HEK293 (cell line): ENCODE measurements around the gene CHMP5.

ENCODE experiments used
- CTCF ChIA-PET: fragments of 350-600 bp; formaldehyde crosslinking; extraction: SDS; loops from one replicate; lab custom pipeline; 2021; ENCODE audit warnings: antibody characterized with exemption; lab: Yijun Ruan, JAX
- POLR2A ChIA-PET: fragments of 300-600 bp; formaldehyde crosslinking; extraction: SDS; loops from one replicate; lab custom pipeline; 2020; ENCODE audit warnings: antibody characterized with exemption, inconsistent platforms; lab: Yijun Ruan, JAX
- H3K27ac ChIP-seq: fragments of 200-500 bp; sonication (Bioruptor generic); 2 replicates; pipeline ENCODE4 v1.5.1; 2014; ENCODE audit warnings: low read depth, low read length, control low read depth, inconsistent platforms; ENCODE audit errors: extremely low read depth
- H3K36me3 ChIP-seq, 2 experiments: fragments of 200-500 bp in 1 of 2; sonication (Bioruptor generic) in 1 of 2; 1 replicate in 1 of 2; 2 replicates in 1 of 2; pipeline ENCODE4 v1.5.1; 2014 to 2017; ENCODE audit warnings: inconsistent platforms in 2 of 2, low read length in 2 of 2; ENCODE audit not compliant: control insufficient read depth in 2 of 2, insufficient read depth in 1 of 2
- H3K4me1 ChIP-seq: fragments of 200-500 bp; sonication (Bioruptor generic); 2 replicates; pipeline ENCODE4 v1.5.1; 2014; ENCODE audit warnings: mild to moderate bottlenecking, low read length, inconsistent platforms; ENCODE audit not compliant: control insufficient read depth, insufficient read depth
- H3K4me3 ChIP-seq: 2 replicates; pipeline ENCODE4 v1.5.1; 2011; ENCODE audit warnings: low read depth, mild to moderate bottlenecking, control low read depth, low read length, moderate library complexity
- H3K9me3 ChIP-seq: fragments of 200-500 bp; sonication (Bioruptor generic); 2 replicates; pipeline ENCODE4 v1.5.1; 2014; ENCODE audit warnings: low read depth, low read length, inconsistent platforms; ENCODE audit not compliant: control insufficient read depth, insufficient read depth
- BCL11B ChIP-seq: fragments of 450-650 bp; formaldehyde crosslinking; IDR thresholded peaks from 2 replicates; pipeline ENCODE4 v1.5.1; 2016; ENCODE audit warnings: low read depth, missing biosample characterization, missing genetic modification characterization
- CTCF ChIP-seq: fragments of 450-650 bp; formaldehyde crosslinking; IDR thresholded peaks from 2 replicates; pipeline ENCODE4 v1.5.1; 2016; ENCODE audit warnings: missing biosample characterization, missing genetic modification characterization
- GLI2 ChIP-seq: fragments of 450-650 bp; formaldehyde crosslinking; IDR thresholded peaks from 2 replicates; pipeline ENCODE4; 2017; ENCODE audit warnings: missing biosample characterization, missing genetic modification characterization, low read depth, borderline replicate concordance
- KLF16 ChIP-seq: fragments of 450-650 bp; formaldehyde crosslinking; IDR thresholded peaks from 2 replicates; pipeline ENCODE4 v1.5.1; 2017; ENCODE audit warnings: missing biosample characterization, missing genetic modification characterization
- KLF17 ChIP-seq: fragments of 450-650 bp; formaldehyde crosslinking; IDR thresholded peaks from 2 replicates; pipeline ENCODE4 v1.5.1; 2016; ENCODE audit warnings: missing biosample characterization, missing genetic modification characterization
- ZBTB10 ChIP-seq: fragments of 450-650 bp; formaldehyde crosslinking; IDR thresholded peaks from 2 replicates; pipeline ENCODE4 v1.5.1; 2016; ENCODE audit warnings: missing biosample characterization, missing genetic modification characterization
- ZBTB11 ChIP-seq: fragments of 450-650 bp; formaldehyde crosslinking; conservative IDR thresholded peaks from 2 replicates; pipeline ENCODE4 v1.5.1; 2016; ENCODE audit warnings: low read depth, missing biosample characterization, missing genetic modification characterization
- ZBTB20 ChIP-seq: fragments of 450-650 bp; formaldehyde crosslinking; IDR thresholded peaks from 2 replicates; pipeline ENCODE4 v1.5.1; 2016; ENCODE audit warnings: missing biosample characterization, missing genetic modification characterization
- ZBTB21 ChIP-seq: fragments of 450-650 bp; formaldehyde crosslinking; IDR thresholded peaks from 2 replicates; pipeline ENCODE4 v1.5.1; 2017; ENCODE audit warnings: missing biosample characterization, missing genetic modification characterization
- ZBTB26 ChIP-seq: fragments of 450-650 bp; formaldehyde crosslinking; optimal IDR thresholded peaks from 2 replicates; pipeline ENCODE3; 2016; ENCODE audit warnings: missing biosample characterization, mild to moderate bottlenecking, missing genetic modification characterization
- ZBTB49 ChIP-seq: fragments of 450-650 bp; formaldehyde crosslinking; IDR thresholded peaks from 2 replicates; pipeline ENCODE4 v1.5.1; 2016; ENCODE audit warnings: missing biosample characterization, missing genetic modification characterization, low read depth
- ZBTB8A ChIP-seq: fragments of 450-650 bp; formaldehyde crosslinking; IDR thresholded peaks from 2 replicates; pipeline ENCODE4 v1.5.1; 2016; ENCODE audit warnings: missing biosample characterization, missing genetic modification characterization
- ZEB2 ChIP-seq: fragments of 450-650 bp; formaldehyde crosslinking; IDR thresholded peaks from 2 replicates; pipeline ENCODE4 v1.5.1; 2016; ENCODE audit warnings: missing biosample characterization, missing genetic modification characterization
- ZNF114 ChIP-seq: fragments of 450-650 bp; formaldehyde crosslinking; IDR thresholded peaks from 2 replicates; pipeline ENCODE4 v1.5.0; 2017; ENCODE audit warnings: missing biosample characterization, missing genetic modification characterization
- ZNF2 ChIP-seq: fragments of 450-650 bp; formaldehyde crosslinking; IDR thresholded peaks from 2 replicates; pipeline ENCODE4 v1.5.1; 2016; ENCODE audit warnings: missing biosample characterization, missing genetic modification characterization
- ZNF292 ChIP-seq: fragments of 450-650 bp; formaldehyde crosslinking; IDR thresholded peaks from 2 replicates; pipeline ENCODE4 v1.5.1; 2016; ENCODE audit warnings: low read depth, missing biosample characterization, missing genetic modification characterization, borderline replicate concordance
- ZNF302 ChIP-seq: fragments of 450-650 bp; formaldehyde crosslinking; IDR thresholded peaks from 2 replicates; pipeline ENCODE4 v1.5.1; 2016; ENCODE audit warnings: missing biosample characterization, missing genetic modification characterization, low read depth
- ZNF335 ChIP-seq: fragments of 450-650 bp; formaldehyde crosslinking; conservative IDR thresholded peaks from 2 replicates; pipeline ENCODE4 v1.5.1; 2016; ENCODE audit warnings: missing biosample characterization, missing genetic modification characterization
- ZNF530 ChIP-seq: fragments of 450-650 bp; formaldehyde crosslinking; IDR thresholded peaks from 2 replicates; pipeline ENCODE4 v1.5.1; 2016; ENCODE audit warnings: low read depth, missing biosample characterization, missing genetic modification characterization
- ZNF580 ChIP-seq: fragments of 450-650 bp; formaldehyde crosslinking; IDR thresholded peaks from 2 replicates; pipeline ENCODE4 v1.5.1; 2016; ENCODE audit warnings: missing biosample characterization, missing genetic modification characterization
- ZNF600 ChIP-seq: fragments of 450-650 bp; formaldehyde crosslinking; IDR thresholded peaks from 2 replicates; pipeline ENCODE4 v1.5.1; 2016; ENCODE audit warnings: missing biosample characterization, missing genetic modification characterization
- ZNF654 ChIP-seq: fragments of 450-650 bp; formaldehyde crosslinking; IDR thresholded peaks from 2 replicates; pipeline ENCODE4 v1.5.1; 2016; ENCODE audit warnings: low read depth, missing biosample characterization, missing genetic modification characterization
- ZNF785 ChIP-seq: fragments of 450-650 bp; formaldehyde crosslinking; IDR thresholded peaks from 2 replicates; pipeline ENCODE4 v1.5.1; 2016; ENCODE audit warnings: missing biosample characterization, missing genetic modification characterization
- ZXDB ChIP-seq: fragments of 450-650 bp; formaldehyde crosslinking; IDR thresholded peaks from 2 replicates; pipeline ENCODE4 v1.5.1; 2016; ENCODE audit warnings: missing biosample characterization, missing genetic modification characterization

The CHMP5 gene

GRCh38 chr9:33264003-33264472 is 811 bp upstream of the CHMP5 start:
- Histone ChIP-seq H3K9me3 (no peaks in the 10 kb centered on the region), H3K36me3 (peaks cover 14 to 65% of the 10 kb centered on the region in 2 experiments), H3K4me3 (peak overlapping the region; percentile 90), H3K27ac (peak overlapping the region; percentile 77; the same call in 1 of the 2 replicates), H3K4me1 (peaks cover 3% of the 10 kb centered on the region; the same call in 1 of the 2 replicates)
- ChIA-PET POLR2A (interaction anchor here (0.9 to 2.2 kb wide), 7 partner anchors 9 to 239 kb away, joined by 3 to 16 read pairs (median 5); partner anchors contain the start of genes DNAJA1, NFX1 and NOL6), CTCF (interaction anchor here (0.7 to 1.3 kb wide), 5 partner anchors 16 to 164 kb away, joined by 3 to 6 read pairs (median 4); no protein-coding TSS in a partner anchor)
- no peak for TF ChIP-seq ZNF785 (tag by site-specific recombination)
- TF ChIP-seq ZBTB10 (tag by site-specific recombination), result 0 out of 2 replicates have a peak, but pooled peaks have one; percentile 29
- TF ChIP-seq ZNF2, result 0 out of 2 replicates have a peak, but pooled peaks have one; percentile 30
- TF ChIP-seq ZNF114 (tag by site-specific recombination), result no peak
- 0 out of 2 replicates have a peak, but pooled peaks have one; percentile 31 for TF ChIP-seq KLF17 (tag by site-specific recombination)
- TF ChIP-seq ZXDB (tag by site-specific recombination), result peak; percentile 48; the same call in 1 of the 2 replicates
- TF ChIP-seq ZNF302 (tag by site-specific recombination), result no peak
- TF ChIP-seq CTCF (tag by site-specific recombination), result no peak
- TF ChIP-seq ZNF335, result peak; percentile 83
- TF ChIP-seq ZEB2 (tag by site-specific recombination), result 0 out of 2 replicates have a peak, but pooled peaks have one; percentile 14
- no peak for TF ChIP-seq GLI2 (tag by site-specific recombination)
- TF ChIP-seq ZBTB26 (tag by site-specific recombination), result peak; percentile 69
- peak; percentile 21; the same call in 1 of the 2 replicates for TF ChIP-seq BCL11B (tag by site-specific recombination)
- TF ChIP-seq ZNF292 (tag by site-specific recombination), result no peak
- peak; percentile 21; the same call in 1 of the 2 replicates for TF ChIP-seq ZBTB11
- no peak; the same call in 1 of the 2 replicates for TF ChIP-seq ZBTB21 (tag by site-specific recombination)
- no peak for TF ChIP-seq ZBTB49 (tag by site-specific recombination)
- TF ChIP-seq ZNF580, result no peak
- TF ChIP-seq ZBTB8A (tag by site-specific recombination), result peak; percentile 89
- peak; percentile 28; the same call in 1 of the 2 replicates for TF ChIP-seq KLF16 (tag by site-specific recombination)
- peak; percentile 4; the same call in 1 of the 2 replicates for TF ChIP-seq ZBTB20 (tag by site-specific recombination)
- TF ChIP-seq ZNF600, result peak; percentile 36; the same call in 1 of the 2 replicates
- no peak for TF ChIP-seq ZNF530 (tag by site-specific recombination)
- TF ChIP-seq ZNF654 (tag by site-specific recombination), result no peak
